Loucy (cell line): ENCODE results near the gene PTPRT.

Source experiments
- H2AFZ ChIP-seq: fragments of 200-600 bp; sonication (generic); 2 replicates; pipeline ENCODE4 v1.6.0; 2016; ENCODE audit warnings: antibody characterized with exemption, mild to moderate bottlenecking, low read length, moderate library complexity
- H3F3A ChIP-seq: fragments of 200-600 bp; 2 replicates; pipeline ENCODE4 v1.6.0; 2016; ENCODE audit warnings: antibody characterized with exemption, low read depth, mild to moderate bottlenecking
- H3K27me3 ChIP-seq: fragments of 200-600 bp; sonication (generic); 2 replicates; pipeline ENCODE4 v1.6.1; 2014; ENCODE audit warnings: low read length, mild to moderate bottlenecking; ENCODE audit not compliant: insufficient read depth, poor library complexity, severe bottlenecking
- H3K36me3 ChIP-seq: fragments of 200-600 bp; sonication (generic); 2 replicates; pipeline ENCODE4 v1.6.1; 2016; ENCODE audit warnings: low read length; ENCODE audit not compliant: insufficient read depth
- H3K4me1 ChIP-seq: fragments of 200-600 bp; sonication (generic); 2 replicates; pipeline ENCODE4 v1.5.1; 2014; ENCODE audit warnings: low read length, mild to moderate bottlenecking; ENCODE audit not compliant: insufficient read depth, poor library complexity, severe bottlenecking
- H3K4me2 ChIP-seq: fragments of 200-600 bp; sonication (generic); 2 replicates; pipeline ENCODE4 v1.6.0; 2014; ENCODE audit warnings: antibody characterized with exemption, low read length, low read depth, mild to moderate bottlenecking; ENCODE audit not compliant: poor library complexity, severe bottlenecking
- H3K4me3 ChIP-seq: fragments of 200-600 bp; sonication (generic); 2 replicates; pipeline ENCODE4 v1.5.1; 2014; ENCODE audit warnings: low read length, mild to moderate bottlenecking, mixed read lengths; ENCODE audit not compliant: poor library complexity, severe bottlenecking
- H3K79me2 ChIP-seq: fragments of 200-600 bp; sonication (generic); 2 replicates; pipeline ENCODE4 v1.6.1; 2014; ENCODE audit warnings: low read length; ENCODE audit not compliant: insufficient read depth
- H3K9ac ChIP-seq: fragments of 200-600 bp; sonication (generic); 2 replicates; pipeline ENCODE4 v1.6.0; 2014; ENCODE audit warnings: mild to moderate bottlenecking, low read depth, low read length, moderate library complexity; ENCODE audit not compliant: poor library complexity, severe bottlenecking
- H3K9me2 ChIP-seq: fragments of 200-600 bp; sonication (generic); replicated peaks from 2 replicates; pipeline ENCODE4 v1.6.1; 2016; ENCODE audit warnings: low read depth, low read length, mixed read lengths
- H3K9me3 ChIP-seq: fragments of 200-600 bp; sonication (generic); 2 replicates; pipeline ENCODE4 v1.6.1; 2014; ENCODE audit warnings: mild to moderate bottlenecking, antibody characterized with exemption, low read length, low read depth; ENCODE audit not compliant: insufficient read depth
- H4K20me1 ChIP-seq: fragments of 200-600 bp; sonication (generic); 2 replicates; pipeline ENCODE4 v1.6.0; 2014; ENCODE audit warnings: antibody characterized with exemption, low read length, mild to moderate bottlenecking; ENCODE audit not compliant: insufficient read depth, poor library complexity, severe bottlenecking
- EZH2phosphoT487 ChIP-seq: fragments of 200-600 bp; IDR thresholded peaks from 2 replicates; pipeline ENCODE4 v1.6.1; 2018; ENCODE audit warnings: antibody characterized with exemption, mild to moderate bottlenecking, moderate library complexity, borderline replicate concordance
- TF ChIP-seq, protein P1 (sequence below): fragments of 200-600 bp; sonication (generic); conservative IDR thresholded peaks from 2 replicates; pipeline ENCODE4 v1.5.1; 2014; ENCODE audit warnings: mild to moderate bottlenecking, antibody characterized with exemption, low read length

The PTPRT gene

DNA sequence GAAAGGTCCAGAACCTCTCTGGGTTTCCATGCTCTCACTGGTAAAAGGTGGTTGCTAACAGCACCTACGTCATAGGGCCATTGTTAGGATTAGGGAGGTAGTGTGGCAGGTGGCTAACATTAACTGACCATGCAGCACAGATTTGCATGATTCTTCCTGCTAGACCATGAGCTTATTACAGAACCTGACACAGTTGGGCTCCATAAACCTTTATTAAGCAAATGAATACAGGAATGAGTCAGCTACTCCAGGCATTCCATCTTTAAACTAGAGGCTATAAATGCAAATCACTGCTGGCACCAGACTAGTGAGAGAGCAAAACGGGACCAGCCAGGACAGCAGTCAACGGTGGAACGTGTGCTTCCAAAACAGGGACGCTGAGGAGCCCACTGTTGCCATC, 440.1 kb downstream of the PTPRT start:
- Histone ChIP-seq H3K36me3 (no peaks in the 10 kb centered on the region), H2AFZ (no peak overlapping the region), H3K9me3 (no peaks in the 10 kb centered on the region; the same call in 1 of the 2 replicates), H3F3A (no peaks in the 10 kb centered on the region), H4K20me1 (no peaks in the 10 kb centered on the region), H3K4me1 (no peaks in the 10 kb centered on the region), H3K27me3 (no peaks in the 10 kb centered on the region), H3K79me2 (no peaks in the 10 kb centered on the region), H3K4me3 (no peak overlapping the region), H3K9ac (no peak overlapping the region), H3K4me2 (no peak overlapping the region), H3K9me2 (no peaks in the 10 kb centered on the region)
- TF ChIP-seq, protein P1, sequence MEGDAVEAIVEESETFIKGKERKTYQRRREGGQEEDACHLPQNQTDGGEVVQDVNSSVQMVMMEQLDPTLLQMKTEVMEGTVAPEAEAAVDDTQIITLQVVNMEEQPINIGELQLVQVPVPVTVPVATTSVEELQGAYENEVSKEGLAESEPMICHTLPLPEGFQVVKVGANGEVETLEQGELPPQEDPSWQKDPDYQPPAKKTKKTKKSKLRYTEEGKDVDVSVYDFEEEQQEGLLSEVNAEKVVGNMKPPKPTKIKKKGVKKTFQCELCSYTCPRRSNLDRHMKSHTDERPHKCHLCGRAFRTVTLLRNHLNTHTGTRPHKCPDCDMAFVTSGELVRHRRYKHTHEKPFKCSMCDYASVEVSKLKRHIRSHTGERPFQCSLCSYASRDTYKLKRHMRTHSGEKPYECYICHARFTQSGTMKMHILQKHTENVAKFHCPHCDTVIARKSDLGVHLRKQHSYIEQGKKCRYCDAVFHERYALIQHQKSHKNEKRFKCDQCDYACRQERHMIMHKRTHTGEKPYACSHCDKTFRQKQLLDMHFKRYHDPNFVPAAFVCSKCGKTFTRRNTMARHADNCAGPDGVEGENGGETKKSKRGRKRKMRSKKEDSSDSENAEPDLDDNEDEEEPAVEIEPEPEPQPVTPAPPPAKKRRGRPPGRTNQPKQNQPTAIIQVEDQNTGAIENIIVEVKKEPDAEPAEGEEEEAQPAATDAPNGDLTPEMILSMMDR, result no peak
- TF ChIP-seq EZH2phosphoT487, result no peak

DNA sequence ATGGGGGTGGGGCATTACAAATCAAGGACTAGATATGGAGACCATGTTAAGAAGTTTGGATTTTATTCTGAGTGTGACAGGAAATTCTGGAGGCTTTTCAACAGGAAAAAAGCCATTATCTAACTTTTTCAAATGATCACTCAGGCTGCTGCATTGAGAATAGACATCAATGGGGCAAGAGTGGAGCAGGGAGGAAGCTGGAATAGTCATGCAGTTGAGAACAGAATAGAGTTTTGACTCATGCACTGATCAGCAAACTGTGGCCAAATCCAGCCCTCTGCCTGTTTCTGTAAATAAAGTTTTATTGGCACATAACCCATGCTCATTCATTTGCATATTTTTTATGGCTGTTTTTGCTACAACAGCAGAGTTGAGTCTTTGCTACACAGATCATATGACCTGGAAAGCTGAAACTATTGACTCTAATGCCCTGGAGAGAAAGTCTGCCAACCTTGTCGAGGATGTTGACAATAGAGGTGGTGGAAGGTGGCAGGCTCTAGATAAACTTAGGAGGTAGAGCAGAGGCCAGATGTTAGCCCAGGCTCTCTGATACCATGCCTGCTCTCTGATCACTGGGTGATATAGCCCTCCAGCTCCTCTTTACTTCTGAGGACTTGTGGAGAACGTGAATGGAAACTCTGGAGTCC, 441.8 kb downstream of the PTPRT start:
- Histone ChIP-seq H2AFZ (no peak overlapping the region), H3K27me3 (no peaks in the 10 kb centered on the region), H3K9me3 (no peaks in the 10 kb centered on the region; the same call in 1 of the 2 replicates), H3K9ac (no peak overlapping the region), H4K20me1 (no peaks in the 10 kb centered on the region), H3K4me1 (no peaks in the 10 kb centered on the region), H3K4me2 (no peak overlapping the region), H3K36me3 (no peaks in the 10 kb centered on the region), H3F3A (no peaks in the 10 kb centered on the region), H3K79me2 (no peaks in the 10 kb centered on the region), H3K9me2 (no peaks in the 10 kb centered on the region), H3K4me3 (no peak overlapping the region)
- TF ChIP-seq, protein P1, result no peak
- TF ChIP-seq EZH2phosphoT487, result no peak

DNA sequence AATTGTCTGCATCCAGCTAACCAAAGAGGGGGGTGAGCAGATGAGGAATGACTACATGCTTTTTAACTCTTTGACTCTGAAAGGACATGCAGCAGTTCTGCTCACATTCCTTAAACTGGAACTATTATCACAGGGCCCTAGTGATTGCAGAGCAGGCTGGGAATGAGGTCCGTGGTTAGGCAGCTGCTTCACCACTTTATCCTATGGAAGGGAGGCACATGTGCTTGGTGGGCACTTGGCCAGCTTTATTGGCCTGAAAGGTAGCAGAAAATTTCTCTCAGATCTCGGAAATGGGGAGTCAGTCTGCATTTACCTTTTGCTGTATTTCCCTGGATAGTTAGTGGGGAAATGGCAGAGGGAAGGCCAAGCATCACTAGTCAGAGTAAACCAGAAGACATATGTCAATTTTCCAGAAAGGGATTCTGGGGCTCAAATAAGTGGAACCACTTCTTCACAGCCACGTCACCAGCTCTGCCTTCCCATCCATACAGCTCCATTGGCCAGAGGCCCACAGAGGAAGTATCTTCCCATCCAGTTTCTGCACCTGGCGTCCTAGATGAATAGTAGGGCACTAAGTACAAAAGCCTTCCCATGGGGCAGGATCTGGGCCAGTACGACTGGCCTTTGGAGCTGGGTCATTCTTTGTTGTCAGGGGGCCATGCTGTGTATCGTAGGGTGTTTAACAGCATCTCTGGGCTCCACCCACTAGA, 444.8 kb downstream of the PTPRT start:
- no peaks in the 10 kb centered on the region for H3K27me3 ChIP-seq
- H4K20me1 ChIP-seq, result no peaks in the 10 kb centered on the region
- H3K9ac ChIP-seq, result no peak overlapping the region
- no peaks in the 10 kb centered on the region for H3K79me2 ChIP-seq
- peaks cover 3% of the 10 kb centered on the region; the same call in 1 of the 2 replicates for H3K9me3 ChIP-seq
- no peaks in the 10 kb centered on the region for H3K36me3 ChIP-seq
- no peak overlapping the region for H3K4me2 ChIP-seq
- H3K4me3 ChIP-seq, result no peak overlapping the region
- H3K9me2 ChIP-seq, result no peaks in the 10 kb centered on the region
- no peaks in the 10 kb centered on the region for H3F3A ChIP-seq
- TF ChIP-seq, protein P1, result no peak
- TF ChIP-seq EZH2phosphoT487, result no peak
- no peak overlapping the region for H2AFZ ChIP-seq
- no peaks in the 10 kb centered on the region for H3K4me1 ChIP-seq
